Activated B cell treated with CpG ODN at 0.5 μM for 24 hours (primary cell): ENCODE measurements around the gene MMP20. TPM values are rescaled to one million over a fixed set of nuclear protein-coding genes. Genes with fewer than 3 reads are reported as not detected.

ENCODE experiments used
- ATAC-seq: fragments of 200-7000 bp; cut with Tn5 transposase; one replicate; pipeline ENCODE4 v1.10.0; 2021; ENCODE audit warnings: low read depth, mild to moderate bottlenecking, moderate library complexity
- CTCF ChIA-PET: fragments of 350-600 bp; sonication (Branson Sonifier 250); formaldehyde crosslinking; loops from one replicate; lab custom pipeline; 2021; ENCODE audit warnings: antibody characterized with exemption; lab: Charles Lee
- POLR2A ChIA-PET: fragments of 350-600 bp; sonication (Branson Sonifier 250); formaldehyde crosslinking; loops from one replicate; lab custom pipeline; 2021; ENCODE audit warnings: antibody characterized with exemption; lab: Charles Lee
- DNase-seq: peaks from one replicate; pipeline ENCODE4 v3.0.0; 2022
- H3K27ac Mint-ChIP-seq: one replicate; pipeline ENCODE4 v1.8.0; 2020; ENCODE audit warnings: mixed read lengths
- H3K27me3 Mint-ChIP-seq: one replicate; pipeline ENCODE4 v1.8.0; 2021; ENCODE audit warnings: mixed read lengths
- H3K36me3 Mint-ChIP-seq: one replicate; pipeline ENCODE4 v1.8.0; 2021; ENCODE audit warnings: low read depth, mixed read lengths
- H3K4me1 Mint-ChIP-seq: one replicate; pipeline ENCODE4 v1.8.0; 2021; ENCODE audit warnings: mixed read lengths
- H3K4me3 Mint-ChIP-seq: one replicate; pipeline ENCODE4 v1.8.0; 2020; ENCODE audit warnings: mild to moderate bottlenecking, mixed read lengths
- H3K9me3 Mint-ChIP-seq: one replicate; pipeline ENCODE4 v1.8.0; 2020; ENCODE audit warnings: mixed read lengths
- CTCF ChIP-seq: fragments of 200-600 bp; IDR thresholded peaks from one replicate; pipeline ENCODE4 v1.8.0; 2022; ENCODE audit warnings: antibody characterized with exemption, mild to moderate bottlenecking
- intact Hi-C: fragments of 100-400 bp; cut with micrococcal nuclease; formaldehyde crosslinking; loops from one replicate; pipeline ENCODE4 v1.15.1; 2024
- total RNA-seq: library from RNA; stranded (reverse); gene quantifications from 2 replicates; pipeline ENCODE4 v1.2.3, GENCODE V29; 2022

MMP20 gene
- total RNA-seq, 1 donor from 2014 or later = not detected

- no peak for ATAC-seq
- H3K27ac Mint-ChIP-seq = no peak overlapping the region
- CTCF ChIA-PET = no interaction called here
- no peaks in the 10 kb centered on the region for H3K27me3 Mint-ChIP-seq
- peaks cover 3% of the 10 kb centered on the region for H3K4me1 Mint-ChIP-seq
- POLR2A ChIA-PET = no interaction called here
- intact Hi-C loops = no loop called here
- no peak for DNase-seq
- no peaks in the 10 kb centered on the region for H3K36me3 Mint-ChIP-seq
- no peaks in the 10 kb centered on the region for H3K9me3 Mint-ChIP-seq
- TF ChIP-seq CTCF = no peak
- H3K4me3 Mint-ChIP-seq = no peak overlapping the region
Measured at GRCh38 chr11:102662607-102663006, 37.5 kb upstream of the MMP20 start.

- ATAC-seq (no peak), DNase-seq (no peak)
- CTCF ChIA-PET = no interaction called here
- POLR2A ChIA-PET = no interaction called here
- no peak overlapping the region for H3K4me3 Mint-ChIP-seq
- H3K27me3 Mint-ChIP-seq = peaks cover 5% of the 10 kb centered on the region
- no peak overlapping the region for H3K27ac Mint-ChIP-seq
- intact Hi-C loops = no loop called here
- H3K36me3 Mint-ChIP-seq = no peaks in the 10 kb centered on the region
- H3K9me3 Mint-ChIP-seq = no peaks in the 10 kb centered on the region
- TF ChIP-seq CTCF = no peak
- H3K4me1 Mint-ChIP-seq = no peaks in the 10 kb centered on the region
Measured at GRCh38 chr11:102661040-102661439, 35.9 kb upstream of the MMP20 start.

GRCh38 chr11:102656528-102656927, 31.4 kb upstream of the MMP20 start:
- no peak for TF ChIP-seq CTCF
- Mint-ChIP-seq H3K4me1 (no peaks in the 10 kb centered on the region), H3K27me3 (peaks cover 8% of the 10 kb centered on the region), H3K9me3 (no peaks in the 10 kb centered on the region), H3K27ac (no peak overlapping the region), H3K4me3 (no peak overlapping the region), H3K36me3 (no peaks in the 10 kb centered on the region)
- ATAC-seq = no peak
- ChIA-PET POLR2A (no interaction called here), CTCF (interaction anchor here (2.9 kb wide), 1 partner anchor 10 kb away, joined by 13 read pairs; no protein-coding TSS in a partner anchor)
- intact Hi-C loops = no loop called here
- no peak for DNase-seq

GRCh38 chr11:102655547-102655946, 30.4 kb upstream of the MMP20 start:
- H3K27me3 Mint-ChIP-seq = peaks cover 17% of the 10 kb centered on the region
- no peaks in the 10 kb centered on the region for H3K4me1 Mint-ChIP-seq
- DNase-seq (no peak), ATAC-seq (no peak)
- intact Hi-C loops = no loop called here
- TF ChIP-seq CTCF = no peak
- H3K27ac Mint-ChIP-seq = no peak overlapping the region
- no peaks in the 10 kb centered on the region for H3K9me3 Mint-ChIP-seq
- ChIA-PET CTCF (no interaction called here), POLR2A (no interaction called here)
- H3K36me3 Mint-ChIP-seq = no peaks in the 10 kb centered on the region
- H3K4me3 Mint-ChIP-seq = no peak overlapping the region

GRCh38 chr11:102654761-102655160, 29.6 kb upstream of the MMP20 start:
- Mint-ChIP-seq H3K36me3 (no peaks in the 10 kb centered on the region), H3K4me3 (no peak overlapping the region), H3K27me3 (peaks cover 21% of the 10 kb centered on the region), H3K9me3 (no peaks in the 10 kb centered on the region), H3K27ac (no peak overlapping the region), H3K4me1 (no peaks in the 10 kb centered on the region)
- no peak for DNase-seq
- ATAC-seq = no peak
- POLR2A ChIA-PET = no interaction called here
- no peak for TF ChIP-seq CTCF
- intact Hi-C loops = no loop called here
- CTCF ChIA-PET = interaction anchor here (0.9 to 2.0 kb wide), 2 partner anchors 12 to 312 kb away, joined by 4 to 7 read pairs; no protein-coding TSS in a partner anchor
